PC-9 (cell line): ENCODE results near the gene LOXL3. TPM values are rescaled to one million over a fixed set of nuclear protein-coding genes. Genes with fewer than 3 reads are reported as not detected.

ENCODE experiments used
- BruUV-seq: library from RNA; stranded (reverse); fragments of 400-500 nt; replicated peaks from 2 replicates; lab custom pipeline; 2021; lab: Mats Ljungman, UMichigan
- CTCF ChIA-PET: fragments of 300-600 bp; sonication (Branson Sonifier 250); formaldehyde crosslinking; loops from one replicate; lab custom pipeline; 2022; ENCODE audit warnings: antibody characterized with exemption; lab: Charles Lee
- POLR2A ChIA-PET: fragments of 300-600 bp; sonication (Branson Sonifier 250); formaldehyde crosslinking; loops from one replicate; lab custom pipeline; 2022; ENCODE audit warnings: antibody characterized with exemption; ENCODE audit not compliant: unreplicated experiment; lab: Charles Lee
- DNase-seq, 2 experiments: peaks; one replicate each; pipeline versions ENCODE4 v3.0.0 to v3.0.0-alpha.2; 2015 to 2022; ENCODE audit warnings: mixed read lengths in 1 of 2
- H2AFZ ChIP-seq: fragments of 200-600 bp; sonication (generic); 2 replicates; pipeline ENCODE4 v1.8.1; 2017; ENCODE audit warnings: antibody characterized with exemption
- H3F3A ChIP-seq: fragments of 200-600 bp; sonication (generic); 2 replicates; pipeline ENCODE4 v1.8.1; 2017; ENCODE audit warnings: antibody characterized with exemption, mild to moderate bottlenecking, low read depth; ENCODE audit not compliant: insufficient read depth
- H3K27ac ChIP-seq: fragments of 200-600 bp; sonication (generic); 2 replicates; pipeline ENCODE4 v1.6.1; 2016; ENCODE audit warnings: mixed run types
- H3K27me3 ChIP-seq: fragments of 200-600 bp; sonication (generic); 2 replicates; pipeline ENCODE4 v1.6.1; 2016; ENCODE audit warnings: low read depth, mixed run types; ENCODE audit not compliant: insufficient read depth
- H3K36me3 ChIP-seq: fragments of 200-600 bp; sonication (generic); 2 replicates; pipeline ENCODE4 v1.6.1; 2016; ENCODE audit warnings: low read depth, mixed run types
- H3K4me1 ChIP-seq: fragments of 200-600 bp; sonication (generic); replicated peaks from 2 replicates; pipeline ENCODE4 v1.6.1; 2016; ENCODE audit warnings: mixed run types; ENCODE audit not compliant: insufficient read depth
- H3K4me2 ChIP-seq: fragments of 200-600 bp; sonication (generic); 2 replicates; pipeline ENCODE4 v1.6.1; 2017; ENCODE audit warnings: mixed run types
- H3K4me3 ChIP-seq: fragments of 200-600 bp; sonication (generic); 2 replicates; pipeline ENCODE4 v1.6.1; 2016; ENCODE audit warnings: mixed run types
- H3K79me2 ChIP-seq: fragments of 200-600 bp; sonication (generic); 2 replicates; pipeline ENCODE4 v1.6.1; 2017; ENCODE audit warnings: low read depth, mixed run types
- H3K9me2 ChIP-seq: fragments of 200-600 bp; sonication (generic); 2 replicates; pipeline ENCODE4 v1.8.1; 2017; ENCODE audit warnings: mild to moderate bottlenecking; ENCODE audit not compliant: insufficient read depth
- H3K9me3 ChIP-seq: fragments of 200-600 bp; sonication (generic); 2 replicates; pipeline ENCODE4 v1.8.1; 2016; ENCODE audit warnings: low read depth; ENCODE audit not compliant: insufficient read depth
- H4K20me1 ChIP-seq: fragments of 200-600 bp; sonication (generic); 2 replicates; pipeline ENCODE4 v1.8.1; 2017; ENCODE audit not compliant: insufficient read depth
- EZH2 ChIP-seq: fragments of 200-600 bp; sonication (generic); IDR thresholded peaks from 2 replicates; pipeline ENCODE4 v1.8.0; 2017; ENCODE audit warnings: antibody characterized with exemption, low read depth
- intact Hi-C: fragments of 100-400 bp; cut with micrococcal nuclease; formaldehyde crosslinking; loops from one replicate; pipeline ENCODE4 v1.10.0; 2022; ENCODE audit not compliant: unreplicated experiment
- total RNA-seq: library from RNA; stranded (reverse); gene quantifications from 2 replicates; pipeline ENCODE4 v1.2.3, GENCODE V29; 2021
- TF ChIP-seq, protein P1 (sequence below): fragments of 200-600 bp; sonication (generic); conservative IDR thresholded peaks from 2 replicates; pipeline ENCODE4 v1.6.1; 2017; ENCODE audit warnings: mixed run types, antibody characterized with exemption, mild to moderate bottlenecking, moderate library complexity

The LOXL3 gene
- total RNA-seq, 1 experiment from 2014 or later: 3.1 TPM

DNA sequence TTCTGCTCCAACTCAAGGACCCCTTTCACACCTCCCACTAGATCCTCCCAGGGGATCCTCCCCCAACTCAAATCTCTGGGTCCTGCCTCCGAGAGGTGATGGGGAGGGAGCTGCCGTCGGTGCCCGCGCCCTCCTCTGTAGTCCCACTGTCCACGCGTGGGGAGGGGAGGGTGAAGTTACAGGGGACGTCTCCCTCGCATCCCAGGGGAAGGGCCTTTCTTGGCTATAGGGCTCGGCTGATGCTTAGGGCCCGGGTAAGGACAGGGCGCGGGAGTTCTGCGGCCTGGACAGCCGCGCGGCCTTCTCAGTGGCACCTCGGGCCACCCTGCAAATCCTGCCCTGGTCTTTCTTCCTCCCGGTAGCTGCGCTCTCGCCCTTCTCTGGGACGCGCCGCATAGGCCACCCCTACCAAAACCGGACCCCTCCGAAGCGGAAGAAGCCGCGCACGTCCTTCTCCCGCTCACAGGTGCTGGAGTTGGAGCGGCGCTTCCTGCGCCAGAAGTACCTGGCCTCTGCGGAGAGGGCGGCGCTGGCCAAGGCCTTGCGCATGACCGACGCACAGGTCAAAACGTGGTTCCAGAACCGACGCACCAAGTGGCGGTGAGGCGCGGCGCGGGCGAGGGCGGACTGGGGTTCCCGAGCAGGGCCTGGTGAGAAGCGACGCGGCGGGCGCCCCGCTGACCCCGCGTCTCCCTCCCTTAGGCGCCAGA is 38.3 kb downstream of the LOXL3 start:
- BruUV-seq: no TSS peak
- H3K4me2 ChIP-seq: no peak overlapping the region
- no peaks in the 10 kb centered on the region for H3K4me1 ChIP-seq
- H3F3A ChIP-seq: no peaks in the 10 kb centered on the region
- H3K79me2 ChIP-seq: no peaks in the 10 kb centered on the region
- no peaks in the 10 kb centered on the region for H3K36me3 ChIP-seq
- CTCF ChIA-PET: no interaction called here
- POLR2A ChIA-PET: no interaction called here
- no peaks in the 10 kb centered on the region for H4K20me1 ChIP-seq
- no peaks in the 10 kb centered on the region for H3K9me3 ChIP-seq
- H3K9me2 ChIP-seq: no peaks in the 10 kb centered on the region
- no peak for DNase-seq
- H3K27ac ChIP-seq: no peak overlapping the region
- TF ChIP-seq, protein P1, sequence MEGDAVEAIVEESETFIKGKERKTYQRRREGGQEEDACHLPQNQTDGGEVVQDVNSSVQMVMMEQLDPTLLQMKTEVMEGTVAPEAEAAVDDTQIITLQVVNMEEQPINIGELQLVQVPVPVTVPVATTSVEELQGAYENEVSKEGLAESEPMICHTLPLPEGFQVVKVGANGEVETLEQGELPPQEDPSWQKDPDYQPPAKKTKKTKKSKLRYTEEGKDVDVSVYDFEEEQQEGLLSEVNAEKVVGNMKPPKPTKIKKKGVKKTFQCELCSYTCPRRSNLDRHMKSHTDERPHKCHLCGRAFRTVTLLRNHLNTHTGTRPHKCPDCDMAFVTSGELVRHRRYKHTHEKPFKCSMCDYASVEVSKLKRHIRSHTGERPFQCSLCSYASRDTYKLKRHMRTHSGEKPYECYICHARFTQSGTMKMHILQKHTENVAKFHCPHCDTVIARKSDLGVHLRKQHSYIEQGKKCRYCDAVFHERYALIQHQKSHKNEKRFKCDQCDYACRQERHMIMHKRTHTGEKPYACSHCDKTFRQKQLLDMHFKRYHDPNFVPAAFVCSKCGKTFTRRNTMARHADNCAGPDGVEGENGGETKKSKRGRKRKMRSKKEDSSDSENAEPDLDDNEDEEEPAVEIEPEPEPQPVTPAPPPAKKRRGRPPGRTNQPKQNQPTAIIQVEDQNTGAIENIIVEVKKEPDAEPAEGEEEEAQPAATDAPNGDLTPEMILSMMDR: no peak
- no peak for TF ChIP-seq EZH2
- H3K27me3 ChIP-seq: no peaks in the 10 kb centered on the region
- intact Hi-C loops: no loop called here
- no peak overlapping the region for H2AFZ ChIP-seq
- no peak overlapping the region for H3K4me3 ChIP-seq

- Histone ChIP-seq H3K79me2 (no peaks in the 10 kb centered on the region), H3F3A (no peaks in the 10 kb centered on the region), H3K36me3 (no peaks in the 10 kb centered on the region), H3K27me3 (no peaks in the 10 kb centered on the region), H3K4me3 (no peak within 1 kb of the TSS), H3K9me2 (no peaks in the 10 kb centered on the region), H3K4me1 (no peaks in the 10 kb centered on the region), H2AFZ (no peak within 1 kb of the TSS), H3K9me3 (no peaks in the 10 kb centered on the region), H3K4me2 (no peak within 1 kb of the TSS), H3K27ac (no peak within 1 kb of the TSS), H4K20me1 (no peaks in the 10 kb centered on the region)
- POLR2A ChIA-PET: no interaction called here
- TF ChIP-seq EZH2: no peak
- TF ChIP-seq, protein P1: no peak
- CTCF ChIA-PET: no interaction called here
- BruUV-seq: no TSS peak
- intact Hi-C loops: no loop called here
- no peak for DNase-seq
These were observed 39.1 kb downstream of the LOXL3 start, which contains the start of gene TLX2 for GRCh38 chr2:74514368-74515270. Gene TLX2 (plus strand): TSS chr2:74514450. CDS start chr2:74514807, 357 bp downstream.

GRCh38 chr2:74513605-74514367 is 40.0 kb downstream of the LOXL3 start:
- no peak overlapping the region for H3K27ac ChIP-seq
- H4K20me1 ChIP-seq: no peaks in the 10 kb centered on the region
- ChIA-PET CTCF (no interaction called here), POLR2A (no interaction called here)
- DNase-seq: no peak
- no peak for TF ChIP-seq EZH2
- TF ChIP-seq, protein P1: no peak
- H3K9me2 ChIP-seq: no peaks in the 10 kb centered on the region
- H2AFZ ChIP-seq: no peak overlapping the region
- no peak overlapping the region for H3K4me2 ChIP-seq
- peaks cover 1% of the 10 kb centered on the region for H3K4me1 ChIP-seq
- H3K9me3 ChIP-seq: no peaks in the 10 kb centered on the region
- intact Hi-C loops: no loop called here
- H3K4me3 ChIP-seq: no peak overlapping the region
- no peaks in the 10 kb centered on the region for H3F3A ChIP-seq
- no peaks in the 10 kb centered on the region for H3K79me2 ChIP-seq
- no peaks in the 10 kb centered on the region for H3K36me3 ChIP-seq
- H3K27me3 ChIP-seq: no peaks in the 10 kb centered on the region
- BruUV-seq: no TSS peak
